HG03095 (cell line): Measurements from ENCODE around the gene NCOA3.
A peak's percentile ranks its signal among the peaks of the same experiment; 100 is the strongest.
"Not testable (repeated sequence)": the region's sequence is repeated elsewhere in the genome, so short reads cannot be mapped to it uniquely, and the experiment has no call there.

ENCODE experiments used
- ATAC-seq: cut with Tn5 transposase; IDR thresholded peaks from one replicate; pipeline ENCODE4 v1.9.1; 2021; ENCODE audit warnings: moderate library complexity; ENCODE audit not compliant: unreplicated experiment

NCOA3 gene

GRCh38 chr20:47501482-47502270 lies at the start of gene NCOA3:
Gene NCOA3, plus strand, starts transcription at chr20:47501887. Its CDS starts 120,361 bp downstream, at chr20:47622248.
- peak; percentile 64 for ATAC-seq

GRCh38 chr20:47452736-47453161 lies 48.9 kb upstream of the NCOA3 start:
- ATAC-seq, result no peak

- peak; percentile 77 for ATAC-seq
Observed at GRCh38 chr20:47453167-47453782, 48.4 kb upstream of the NCOA3 start.

GRCh38 chr20:47454298-47455132 lies 47.2 kb upstream of the NCOA3 start:
- ATAC-seq, result no peak

GRCh38 chr20:47455133-47456040 lies 46.3 kb upstream of the NCOA3 start:
- ATAC-seq, result no peak

GRCh38 chr20:47456041-47456537 lies 45.6 kb upstream of the NCOA3 start:
- ATAC-seq, result no peak

GRCh38 chr20:47456952-47457724 lies 44.5 kb upstream of the NCOA3 start:
- ATAC-seq, result no peak

GRCh38 chr20:47458280-47459050 lies 43.2 kb upstream of the NCOA3 start:
- not testable (repeated sequence) for ATAC-seq

GRCh38 chr20:47459344-47460073 lies 42.2 kb upstream of the NCOA3 start:
- no peak for ATAC-seq

- not testable (repeated sequence) for ATAC-seq
Observed at GRCh38 chr20:47460761-47461112, 41.0 kb upstream of the NCOA3 start.

- ATAC-seq, result no peak
Observed at GRCh38 chr20:47461120-47461685, 40.5 kb upstream of the NCOA3 start.

GRCh38 chr20:47461906-47462305 lies 39.8 kb upstream of the NCOA3 start:
- ATAC-seq, result not testable (repeated sequence)

GRCh38 chr20:47464380-47465101 lies 37.1 kb upstream of the NCOA3 start:
- no peak for ATAC-seq

GRCh38 chr20:47465335-47466090 lies 36.2 kb upstream of the NCOA3 start:
- ATAC-seq, result no peak

- ATAC-seq, result no peak
Observed at GRCh38 chr20:47466213-47466612, 35.5 kb upstream of the NCOA3 start.

GRCh38 chr20:47466704-47467459 lies 34.8 kb upstream of the NCOA3 start:
- ATAC-seq, result no peak
